Lower leg skin (tissue), 4 donors: ENCODE measurements around the gene CD160. TPM values are rescaled to one million over a fixed set of nuclear protein-coding genes. Genes with fewer than 3 reads are reported as not detected.

Experiments
- DNase-seq, 2 donors: peaks; one replicate each; pipeline ENCODE4 v3.0.0-alpha.2; 2019; ENCODE audit warnings: low spot score in 2 of 2
- H3K4me3 ChIP-seq: fragments of 200-600 bp; sonication (generic); 2 replicates; pipeline ENCODE4 v1.5.1; 2017; ENCODE audit warnings: mild to moderate bottlenecking, low read depth; ENCODE audit not compliant: poor library complexity, severe bottlenecking
- POLR2A ChIP-seq, 2 donors: fragments of 450-650 bp; IDR thresholded peaks; one replicate each; pipeline ENCODE4 v1.6.1; 2016 to 2017; ENCODE audit warnings: antibody characterized with exemption in 2 of 2, mild to moderate bottlenecking in 1 of 2, moderate library complexity in 1 of 2
- WGBS, 2 donors: methylation state at CpG; one replicate each; pipeline ENCODE4 v1.1.5; 2018; 5-methylcytosine and 5-hydroxymethylcytosine counted together
- intact Hi-C: fragments of 100-400 bp; cut with DNase I; formaldehyde crosslinking; loops from one replicate; pipeline ENCODE4 v1.15.0; 2023; ENCODE audit warnings: low total_unique reads
- total RNA-seq, 4 donors: library from RNA; depleted of rRNA; stranded (reverse); fragments of >200 nt; gene quantifications; one replicate each; pipeline ENCODE4 v1.1.0, GENCODE V29; 2016
- TF ChIP-seq, protein P1 (sequence below), 3 donors: fragments of 450-650 bp; IDR thresholded peaks; one replicate each; pipeline ENCODE4 v1.5.1; 2016; ENCODE audit warnings: antibody characterized with exemption in 3 of 3, mild to moderate bottlenecking in 3 of 3, moderate library complexity in 2 of 3

CD160 gene
- total RNA-seq, 4 donors from 2014 or later: 0.38 to 0.63 TPM; not detected in 2

GRCh38 chr1:145747398-145748247, 28.3 kb downstream of the CD160 start:
- 96 to 97% methylated on average over 9 of the region's 9 CpGs for whole genome bisulfite sequencing, 2 donors
- no peak overlapping the region for H3K4me3 ChIP-seq
- DNase-seq: no peak
- intact Hi-C loops: no loop called here
- TF ChIP-seq, protein P1, sequence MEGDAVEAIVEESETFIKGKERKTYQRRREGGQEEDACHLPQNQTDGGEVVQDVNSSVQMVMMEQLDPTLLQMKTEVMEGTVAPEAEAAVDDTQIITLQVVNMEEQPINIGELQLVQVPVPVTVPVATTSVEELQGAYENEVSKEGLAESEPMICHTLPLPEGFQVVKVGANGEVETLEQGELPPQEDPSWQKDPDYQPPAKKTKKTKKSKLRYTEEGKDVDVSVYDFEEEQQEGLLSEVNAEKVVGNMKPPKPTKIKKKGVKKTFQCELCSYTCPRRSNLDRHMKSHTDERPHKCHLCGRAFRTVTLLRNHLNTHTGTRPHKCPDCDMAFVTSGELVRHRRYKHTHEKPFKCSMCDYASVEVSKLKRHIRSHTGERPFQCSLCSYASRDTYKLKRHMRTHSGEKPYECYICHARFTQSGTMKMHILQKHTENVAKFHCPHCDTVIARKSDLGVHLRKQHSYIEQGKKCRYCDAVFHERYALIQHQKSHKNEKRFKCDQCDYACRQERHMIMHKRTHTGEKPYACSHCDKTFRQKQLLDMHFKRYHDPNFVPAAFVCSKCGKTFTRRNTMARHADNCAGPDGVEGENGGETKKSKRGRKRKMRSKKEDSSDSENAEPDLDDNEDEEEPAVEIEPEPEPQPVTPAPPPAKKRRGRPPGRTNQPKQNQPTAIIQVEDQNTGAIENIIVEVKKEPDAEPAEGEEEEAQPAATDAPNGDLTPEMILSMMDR (IDR thresholded peaks at IDR 0.05): no peak
- no peak for TF ChIP-seq POLR2A (IDR thresholded peaks at IDR 0.05)

DNA sequence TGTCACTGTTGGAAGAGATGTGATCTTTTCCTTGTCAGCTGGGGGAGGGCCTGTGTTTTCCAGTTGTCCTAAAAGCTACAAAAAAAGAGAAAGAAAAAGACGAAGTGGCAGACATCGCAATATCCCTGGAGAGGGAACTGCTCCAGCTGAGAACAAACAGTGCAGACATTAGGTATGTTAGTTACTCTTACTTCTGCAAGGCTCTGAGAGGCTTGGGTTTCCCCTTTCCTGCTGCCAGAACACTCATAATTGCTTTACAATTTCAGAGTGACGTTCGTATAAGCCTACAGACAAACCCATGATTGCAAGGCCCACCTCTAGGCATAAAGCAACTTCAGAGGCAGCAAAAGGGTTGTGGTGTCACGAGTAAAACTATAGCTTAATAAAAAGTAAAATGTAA, 31.1 kb downstream of the CD160 start:
- TF ChIP-seq POLR2A (IDR thresholded peaks at IDR 0.05): no peak
- TF ChIP-seq, protein P1 (IDR thresholded peaks at IDR 0.05): no peak
- intact Hi-C loops: no loop called here
- DNase-seq: no peak
- no peak overlapping the region for H3K4me3 ChIP-seq
- 78 to 86% methylated on average over 5 of the region's 5 CpGs for whole genome bisulfite sequencing, 2 donors

- intact Hi-C loops: no loop called here
- no peak overlapping the region for H3K4me3 ChIP-seq
- WGBS, 2 donors: 58 to 62% methylated on average over 5 of the region's 5 CpGs
- TF ChIP-seq, protein P1 (IDR thresholded peaks at IDR 0.05): no peak
- no peak for TF ChIP-seq POLR2A (IDR thresholded peaks at IDR 0.05)
- peak in 1 of 2 donors; percentile 28 for DNase-seq
Observed at GRCh38 chr1:145751491-145752037, 32.3 kb downstream of the CD160 start.

GRCh38 chr1:145757420-145757819, 38.1 kb downstream of the CD160 start:
- TF ChIP-seq POLR2A (IDR thresholded peaks at IDR 0.05): no peak
- TF ChIP-seq, protein P1 (IDR thresholded peaks at IDR 0.05): no peak
- intact Hi-C loops: no loop called here
- DNase-seq: no peak
- no peak overlapping the region for H3K4me3 ChIP-seq
- 86 to 92% methylated on average over 2 of the region's 2 CpGs for WGBS, 2 donors

DNA sequence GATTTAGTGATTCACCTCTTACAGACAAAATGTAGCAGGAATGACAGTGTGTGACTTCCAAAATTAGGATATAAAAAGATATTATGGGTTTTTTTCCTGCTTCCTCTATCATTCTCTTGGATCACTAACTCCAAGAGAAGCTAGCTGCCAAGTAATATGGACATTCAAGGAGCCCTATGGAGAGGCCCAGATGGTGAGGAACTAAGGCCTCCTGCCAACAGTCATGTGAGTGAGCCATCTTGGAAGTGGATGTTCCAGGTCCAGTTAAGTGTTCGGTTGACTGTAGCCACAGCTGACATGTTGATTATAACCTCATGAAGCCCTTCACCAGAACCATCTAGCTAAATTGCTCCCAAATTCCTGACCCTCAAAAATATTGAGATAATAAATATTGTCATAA, 38.8 kb downstream of the CD160 start:
- intact Hi-C loops: no loop called here

GRCh38 chr1:145758575-145758974, 39.3 kb downstream of the CD160 start:
- no peak for DNase-seq
- WGBS, 2 donors: 74 to 87% methylated on average over 1 of the region's 1 CpG
- TF ChIP-seq POLR2A (IDR thresholded peaks at IDR 0.05): no peak
- TF ChIP-seq, protein P1 (IDR thresholded peaks at IDR 0.05): no peak
- intact Hi-C loops: no loop called here
- no peak overlapping the region for H3K4me3 ChIP-seq

More for the DNA sequence above, 38.8 kb downstream of the CD160 start:
- no peak for TF ChIP-seq POLR2A (IDR thresholded peaks at IDR 0.05)
- H3K4me3 ChIP-seq: no peak overlapping the region
- WGBS, 2 donors: 80 to 93% methylated on average over 1 of the region's 1 CpG
- DNase-seq: no peak
